HG02763 (cell line): ENCODE results near the gene PALD1.

ENCODE experiments used
- ATAC-seq: cut with Tn5 transposase; IDR thresholded peaks from one replicate; pipeline ENCODE4 v1.9.1; 2021; ENCODE audit warnings: mild to moderate bottlenecking, moderate library complexity; ENCODE audit not compliant: unreplicated experiment

The PALD1 gene

DNA sequence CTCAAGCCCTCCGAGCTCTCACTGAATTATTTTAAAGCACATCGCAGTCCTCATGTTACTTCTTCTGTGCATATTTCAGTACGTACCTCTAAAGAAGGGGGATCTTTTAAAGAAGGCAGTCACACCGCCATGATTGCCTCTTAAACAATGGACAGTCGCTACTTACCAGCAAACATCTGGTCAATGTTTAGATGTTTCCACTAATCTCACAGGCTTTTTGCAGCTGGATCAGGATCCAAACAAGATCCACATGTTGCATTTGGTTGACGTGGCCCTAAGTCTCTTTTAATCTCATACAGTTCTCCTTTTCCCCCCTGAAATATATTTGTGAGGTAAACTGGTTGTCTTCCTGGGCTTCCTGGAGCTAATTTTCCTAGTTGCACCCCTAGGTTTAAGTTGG lies 74.0 kb downstream of the PALD1 start:
- no peak for ATAC-seq

GRCh38 chr10:70555371-70555770 lies 76.8 kb downstream of the PALD1 start:
- ATAC-seq = no peak

DNA sequence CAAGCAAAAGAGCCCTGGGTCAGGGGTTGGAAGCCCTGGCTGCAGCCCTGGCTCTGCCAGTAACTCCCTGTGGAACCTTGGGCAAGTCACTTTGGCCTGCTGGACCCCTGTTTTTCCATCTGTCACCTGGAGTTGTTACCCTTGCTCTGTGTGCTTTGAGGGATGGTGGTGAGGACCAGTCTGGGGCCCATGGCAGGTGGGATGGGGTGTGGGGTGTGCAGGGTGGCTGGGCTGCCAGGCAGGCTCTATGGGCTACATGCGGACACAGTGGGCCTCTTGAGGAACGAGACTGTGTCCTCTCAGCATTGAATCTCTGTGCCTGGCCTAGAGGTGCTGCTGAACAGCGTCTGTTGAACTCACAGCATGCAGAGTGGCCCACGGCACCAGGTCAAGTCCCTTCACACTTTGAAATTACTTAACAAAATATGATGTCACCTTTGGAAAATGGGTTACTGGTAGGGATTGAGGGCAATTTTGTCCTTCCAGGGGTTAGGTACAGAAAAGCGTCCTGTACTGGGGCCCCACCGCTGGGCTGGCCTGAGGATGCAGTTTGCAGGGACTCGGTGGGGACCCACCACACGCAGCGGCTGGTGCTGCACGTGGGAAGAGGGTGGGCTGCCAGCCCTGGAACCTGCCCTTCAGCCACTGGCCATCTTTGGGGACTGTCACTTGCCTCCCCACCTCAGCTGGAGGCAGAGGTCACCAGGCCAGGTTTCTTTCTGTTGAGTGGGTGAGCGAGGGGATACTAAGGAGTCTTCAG lies 78.7 kb downstream of the PALD1 start:
- no peak for ATAC-seq

- no peak for ATAC-seq
Measured at GRCh38 chr10:70557876-70558275, 79.3 kb downstream of the PALD1 start.

- ATAC-seq = no peak
Measured at GRCh38 chr10:70558295-70558694, 79.7 kb downstream of the PALD1 start.

DNA sequence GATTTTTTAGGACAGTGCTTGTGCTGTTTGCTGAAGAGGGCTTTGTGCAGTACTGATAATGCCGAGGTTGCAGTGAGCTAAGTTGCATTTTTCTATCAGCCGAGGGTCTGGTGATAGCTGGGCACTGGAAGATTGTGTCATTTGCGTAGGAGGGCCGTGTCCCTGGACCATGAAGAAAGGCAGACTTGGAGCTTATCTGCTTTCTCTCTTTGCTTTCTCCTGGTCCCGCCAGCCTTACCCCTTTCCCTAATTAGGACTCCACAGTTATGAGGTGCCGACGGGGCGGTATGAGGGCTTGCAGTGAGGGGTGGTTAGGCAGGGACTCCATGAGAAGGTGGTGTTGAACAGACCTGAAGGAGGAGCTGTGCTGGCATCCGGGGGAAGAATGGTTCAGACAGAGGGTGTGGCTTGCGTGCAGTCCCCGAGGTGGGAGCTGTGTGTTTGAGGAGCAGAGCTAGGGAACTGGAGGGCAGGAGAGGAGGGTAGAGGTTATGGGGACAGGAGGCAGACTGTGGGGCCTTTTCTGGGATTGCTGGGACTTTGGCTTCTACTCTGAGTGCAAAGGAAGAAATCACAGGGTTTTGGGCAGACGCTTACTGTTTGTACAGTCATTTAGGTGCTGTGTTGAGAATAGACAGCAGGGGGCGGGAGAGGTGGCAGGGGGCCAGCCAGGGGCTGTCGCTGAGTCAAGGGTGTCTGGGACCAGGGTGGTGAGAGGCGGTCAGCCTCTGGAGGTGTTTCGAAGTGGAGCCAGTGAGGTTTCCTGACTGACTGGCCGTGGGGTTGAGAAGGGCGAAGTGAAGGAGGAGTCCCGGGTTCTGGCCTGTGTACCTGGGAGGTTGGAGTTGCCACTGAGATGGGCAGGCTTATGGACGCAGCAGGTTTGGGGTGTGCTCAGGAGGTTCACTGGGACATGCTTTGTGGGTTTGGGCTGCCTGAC lies 80.6 kb downstream of the PALD1 start:
- no peak for ATAC-seq

- no peak for ATAC-seq
Measured at GRCh38 chr10:70559861-70560260, 81.3 kb downstream of the PALD1 start.

- no peak for ATAC-seq
Measured at GRCh38 chr10:70560511-70560941, 82.0 kb downstream of the PALD1 start.

- no peak for ATAC-seq
Measured at GRCh38 chr10:70561070-70561469, 82.5 kb downstream of the PALD1 start.

- no peak for ATAC-seq
Measured at GRCh38 chr10:70561558-70561957, 83.0 kb downstream of the PALD1 start.

DNA sequence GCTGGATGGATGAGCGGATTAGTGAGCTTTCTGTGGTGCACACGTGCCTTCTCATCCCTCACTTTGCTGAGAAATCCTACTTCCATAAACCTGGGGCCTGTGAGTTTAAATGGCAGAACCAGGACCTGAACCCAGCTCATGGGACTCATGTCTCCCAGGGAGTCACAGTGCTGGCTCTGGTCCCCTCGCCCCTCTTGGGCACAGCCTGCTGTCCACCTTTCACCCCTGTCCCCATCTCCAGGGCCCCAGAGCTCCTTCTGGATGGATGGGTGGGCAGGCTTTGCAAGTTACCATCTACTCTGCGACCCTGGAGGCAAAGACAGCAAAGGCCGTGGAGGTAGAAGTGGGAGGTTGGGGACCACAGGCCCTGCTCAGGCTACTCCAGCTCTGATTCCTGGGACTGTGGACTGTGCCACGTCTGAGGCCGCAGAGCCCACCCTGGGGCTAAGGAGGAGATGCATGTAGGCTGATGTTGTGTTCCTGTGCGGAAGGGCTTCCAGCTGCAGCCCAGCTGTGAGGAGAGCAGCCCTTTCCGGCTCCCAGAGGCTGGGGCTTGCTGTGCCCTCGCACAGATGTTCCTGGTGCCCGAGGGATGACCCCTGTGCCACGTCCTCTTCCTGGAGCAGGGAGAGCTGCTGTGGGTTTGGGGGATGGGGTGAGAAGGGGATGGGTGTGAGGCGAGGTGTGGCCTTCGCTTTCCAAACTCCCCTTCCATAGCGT lies 83.6 kb downstream of the PALD1 start:
- no peak for ATAC-seq

DNA sequence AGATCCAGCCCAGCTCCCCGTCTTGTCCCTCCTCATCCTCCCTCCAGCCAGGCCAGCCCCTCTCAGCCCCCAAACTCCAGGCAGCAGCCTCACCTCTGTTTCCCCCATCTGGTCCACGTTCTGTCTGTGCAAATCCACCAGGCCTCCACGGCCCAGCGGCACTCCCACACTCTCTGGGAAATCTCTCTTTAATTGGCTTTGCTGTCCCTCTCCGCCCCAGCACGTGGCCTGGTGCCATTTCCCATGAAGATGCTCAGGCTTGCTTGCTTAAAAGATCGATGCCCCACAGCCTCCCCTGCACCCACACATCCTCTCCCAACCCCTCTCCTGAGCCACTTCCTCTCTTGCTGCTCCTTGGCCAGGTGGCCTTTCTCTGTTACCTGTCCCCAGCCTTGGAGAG lies 84.7 kb downstream of the PALD1 start:
- ATAC-seq = no peak

GRCh38 chr10:70564113-70564725 lies 85.7 kb downstream of the PALD1 start:
- ATAC-seq = no peak

GRCh38 chr10:70564901-70565351 lies 86.4 kb downstream of the PALD1 start:
- ATAC-seq = no peak

DNA sequence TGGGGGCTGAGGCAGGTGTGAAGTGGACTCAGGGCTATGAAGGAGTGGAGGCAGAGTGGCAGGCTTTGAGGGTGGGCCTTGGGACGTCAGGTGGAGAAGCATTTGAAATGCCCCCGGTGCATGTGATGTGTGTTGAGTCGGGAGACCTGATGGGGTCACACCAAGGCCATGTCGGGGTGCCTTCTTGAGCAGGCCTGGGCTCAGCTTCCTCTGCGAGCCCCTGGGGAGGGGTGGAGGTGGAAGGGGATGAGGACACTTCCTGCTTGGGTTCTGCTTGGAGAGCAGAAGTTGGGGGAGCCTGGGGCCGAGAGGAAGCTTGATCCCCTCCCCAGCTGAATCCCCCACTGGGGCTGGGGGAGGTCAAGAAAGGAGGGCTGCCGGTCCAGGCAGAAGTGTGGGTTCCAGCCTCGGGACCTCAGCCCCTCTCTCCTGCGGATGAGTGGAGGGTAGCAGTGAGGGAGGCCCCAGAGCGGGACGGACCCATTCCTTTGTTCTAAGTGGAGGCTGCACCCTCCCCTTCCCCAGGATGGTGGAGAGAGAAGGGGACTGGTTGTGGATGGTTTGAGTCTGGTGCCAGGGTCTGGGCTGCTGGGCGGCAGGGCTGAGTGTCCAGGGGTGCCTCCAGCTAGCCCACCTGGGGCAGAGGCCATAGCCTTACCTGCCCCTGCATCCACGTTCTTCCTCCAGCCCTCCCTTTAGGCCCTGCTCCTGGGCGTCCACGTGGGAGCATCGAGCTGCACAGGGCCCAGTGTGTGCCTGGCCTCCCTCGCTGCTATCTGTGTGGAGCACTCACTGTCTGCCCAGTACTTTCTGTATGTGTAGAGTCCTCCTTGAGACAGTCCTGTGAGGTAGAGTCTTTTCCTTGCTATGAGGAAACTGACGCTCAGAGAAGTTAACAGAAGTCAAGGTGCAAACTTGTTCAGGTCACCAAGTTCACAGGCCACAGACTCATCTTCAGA lies 87.3 kb downstream of the PALD1 start:
- ATAC-seq = no peak

DNA sequence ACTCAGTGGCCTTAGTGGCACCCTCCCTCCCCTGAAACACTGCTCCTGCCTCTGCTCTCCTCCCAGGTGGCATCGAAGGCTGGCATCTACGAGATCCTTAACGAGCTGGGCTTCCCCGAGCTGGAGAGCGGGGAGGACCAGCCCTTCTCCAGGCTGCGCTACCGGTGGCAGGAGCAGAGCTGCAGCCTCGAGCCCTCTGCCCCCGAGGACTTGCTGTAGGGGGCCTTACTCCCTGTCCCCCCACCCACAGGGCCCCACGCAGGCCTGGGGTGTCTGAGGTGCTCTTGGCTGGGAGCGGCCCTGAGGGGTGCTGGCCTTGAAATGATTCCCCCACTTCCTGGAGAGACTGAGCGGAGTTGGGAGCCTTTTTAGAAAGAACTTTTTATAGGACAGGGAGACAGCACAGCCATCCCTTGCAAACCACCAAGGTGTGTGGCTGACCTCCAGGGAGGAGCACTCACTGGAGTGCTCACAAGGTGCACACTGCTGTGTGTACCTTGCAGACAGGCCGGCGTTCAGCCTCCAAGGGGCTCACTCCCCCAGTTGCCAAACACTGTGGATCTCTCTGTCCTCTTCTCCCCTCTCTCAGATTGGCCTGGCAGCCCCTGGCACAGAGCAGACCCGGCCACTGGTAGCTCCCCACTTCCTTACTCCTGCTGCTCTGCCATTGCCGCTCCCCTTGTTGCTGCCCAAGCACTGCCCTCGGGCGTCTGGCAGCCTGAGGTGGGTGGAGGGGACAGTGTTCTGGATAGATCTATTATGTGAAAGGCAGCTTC lies 88.1 kb downstream of the PALD1 start:
- ATAC-seq = no peak

DNA sequence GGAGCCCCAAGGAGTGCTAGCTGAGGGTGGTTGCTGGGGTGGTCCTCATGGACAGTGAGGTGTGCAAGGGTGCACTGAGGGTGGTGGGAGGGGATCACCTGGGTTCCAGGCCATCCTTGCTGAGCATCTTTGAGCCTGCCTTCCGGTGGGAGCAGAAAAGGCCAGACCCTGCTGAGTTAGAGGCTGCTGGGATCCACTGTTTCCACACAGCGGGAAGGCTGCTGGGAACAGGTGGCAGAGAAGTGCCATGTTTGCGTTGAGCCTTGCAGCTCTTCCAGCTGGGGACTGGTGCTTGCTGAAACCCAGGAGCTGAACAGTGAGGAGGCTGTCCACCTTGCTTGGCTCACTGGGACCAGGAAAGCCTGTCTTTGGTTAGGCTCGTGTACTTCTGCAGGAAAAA lies 89.0 kb downstream of the PALD1 start:
- ATAC-seq = no peak

- no peak for ATAC-seq
Measured at GRCh38 chr10:70568113-70568512, 89.5 kb downstream of the PALD1 start.
